Duodenal mucosa (tissue), 2 donors: Measurements from ENCODE around the gene AHI1.

Experiments
- H3K27ac ChIP-seq: one replicate; pipeline ENCODE4 v1.7.0; 2013; ENCODE audit warnings: low read depth, low read length
- H3K27me3 ChIP-seq, 2 donors: one replicate each; pipeline ENCODE4 v1.7.0; 2013; ENCODE audit warnings: low read length in 2 of 2, control low read depth in 1 of 2; ENCODE audit not compliant: insufficient read depth in 2 of 2, control insufficient read depth in 1 of 2
- H3K36me3 ChIP-seq, 2 donors: one replicate each; pipeline ENCODE4 v1.7.0; 2013; ENCODE audit warnings: low read length in 2 of 2, control low read depth in 1 of 2; ENCODE audit not compliant: insufficient read depth in 2 of 2, control insufficient read depth in 1 of 2
- H3K4me1 ChIP-seq, 2 donors: one replicate each; pipeline ENCODE4 v1.7.0; 2013; ENCODE audit warnings: low read length in 2 of 2, control low read depth in 1 of 2; ENCODE audit not compliant: insufficient read depth in 2 of 2, control insufficient read depth in 1 of 2
- H3K4me3 ChIP-seq, 2 donors: one replicate each; pipeline ENCODE4 v1.7.0; 2013; ENCODE audit warnings: low read length in 2 of 2, low read depth in 1 of 2
- H3K9ac ChIP-seq, 2 donors: one replicate each; pipeline ENCODE4 v1.7.0; 2013; ENCODE audit warnings: low read length in 2 of 2, low read depth in 1 of 2
- H3K9me3 ChIP-seq, 2 donors: one replicate each; pipeline ENCODE4 v1.7.0; 2013; ENCODE audit warnings: low read length in 2 of 2, control low read depth in 1 of 2; ENCODE audit not compliant: control insufficient read depth in 1 of 2

Gene AHI1

GRCh38 chr6:135261872-135262725 lies 235.4 kb downstream of the AHI1 start:
- no peak overlapping the region for H3K4me3 ChIP-seq
- no peak overlapping the region for H3K27ac ChIP-seq
- no peak overlapping the region for H3K9ac ChIP-seq
- peaks cover 6 to 10% of the 10 kb centered on the region in 2 donors for H3K4me1 ChIP-seq
- no peaks in the 10 kb centered on the region for H3K36me3 ChIP-seq
- H3K9me3 ChIP-seq, result no peaks in the 10 kb centered on the region
- no peaks in the 10 kb centered on the region for H3K27me3 ChIP-seq

GRCh38 chr6:135260612-135261011 lies 236.9 kb downstream of the AHI1 start:
- Histone ChIP-seq H3K27ac (no peak overlapping the region), H3K27me3 (no peaks in the 10 kb centered on the region), H3K9ac (no peak overlapping the region), H3K4me1 (peaks cover 0 to 11% of the 10 kb centered on the region in 2 donors), H3K36me3 (no peaks in the 10 kb centered on the region), H3K4me3 (no peak overlapping the region), H3K9me3 (no peaks in the 10 kb centered on the region)

GRCh38 chr6:135258970-135259369 lies 238.6 kb downstream of the AHI1 start:
- Histone ChIP-seq H3K9ac (no peak overlapping the region), H3K36me3 (no peaks in the 10 kb centered on the region), H3K4me1 (peaks cover 8 to 21% of the 10 kb centered on the region in 2 donors), H3K27me3 (no peaks in the 10 kb centered on the region), H3K9me3 (no peaks in the 10 kb centered on the region), H3K27ac (no peak overlapping the region), H3K4me3 (no peak overlapping the region)

DNA sequence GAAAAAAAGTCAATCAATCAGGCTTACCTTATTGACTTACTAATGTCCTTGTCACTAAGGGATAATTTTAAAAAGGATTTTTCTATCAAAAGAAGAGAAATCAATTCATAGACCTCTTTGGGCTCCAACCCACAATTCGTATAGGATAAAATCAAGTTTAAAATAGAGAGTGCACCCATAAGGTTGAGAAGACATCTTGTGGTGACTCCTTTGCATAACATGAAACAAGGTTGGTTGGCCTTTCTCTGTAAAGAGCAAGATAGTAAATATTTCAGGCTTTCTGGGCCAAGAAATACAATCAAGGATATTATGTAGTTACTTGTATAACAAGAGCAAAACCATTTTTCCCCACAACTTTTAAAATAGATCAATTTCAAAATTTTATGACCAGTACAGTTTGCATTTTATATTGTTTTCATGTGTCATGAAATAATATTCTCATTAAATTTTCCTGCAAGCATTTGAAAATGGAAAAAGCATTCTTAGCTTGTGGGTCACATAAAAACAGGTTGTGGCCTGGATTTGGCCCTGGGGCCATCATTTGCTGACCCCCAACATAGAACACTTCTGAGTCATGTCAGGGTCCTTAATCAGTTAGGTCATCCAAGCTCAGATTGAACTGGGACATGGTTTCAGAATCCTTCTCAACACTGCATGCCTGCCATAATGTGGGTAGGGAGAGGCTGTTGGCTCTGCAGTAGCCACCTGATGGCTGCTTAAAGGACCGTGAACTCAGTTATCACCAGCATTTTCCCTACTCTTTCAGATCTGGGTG lies 239.7 kb downstream of the AHI1 start:
- no peaks in the 10 kb centered on the region for H3K9me3 ChIP-seq

DNA sequence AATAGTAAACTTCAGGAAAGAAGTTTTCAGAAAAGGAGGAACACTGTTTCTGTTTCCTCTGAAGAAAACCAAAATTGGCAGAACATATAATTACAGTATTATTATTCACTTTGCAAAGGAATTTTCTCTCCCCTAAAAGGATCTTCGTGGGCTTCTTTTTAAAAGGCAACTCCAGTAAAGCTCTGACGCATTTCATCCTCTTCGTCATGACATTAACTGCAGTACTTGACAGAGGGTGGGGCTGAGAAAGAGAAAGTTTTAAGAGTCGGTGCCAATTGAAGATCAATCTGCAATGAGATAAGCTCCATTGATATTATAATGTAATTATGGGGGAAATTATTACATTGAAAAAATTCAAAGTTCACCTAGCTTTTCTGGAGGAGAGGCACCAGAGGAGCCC lies 240.7 kb downstream of the AHI1 start:
- H3K9ac ChIP-seq, result no peak overlapping the region
- H3K4me1 ChIP-seq, result peaks cover 13 to 28% of the 10 kb centered on the region in 2 donors
- no peaks in the 10 kb centered on the region for H3K36me3 ChIP-seq
- no peaks in the 10 kb centered on the region for H3K9me3 ChIP-seq
- no peak overlapping the region for H3K27ac ChIP-seq
- no peaks in the 10 kb centered on the region for H3K27me3 ChIP-seq
- H3K4me3 ChIP-seq, result no peak overlapping the region

More for the DNA sequence above, 239.7 kb downstream of the AHI1 start:
- no peak overlapping the region for H3K4me3 ChIP-seq
- H3K9ac ChIP-seq, result no peak overlapping the region
- no peaks in the 10 kb centered on the region for H3K27me3 ChIP-seq
- no peaks in the 10 kb centered on the region for H3K36me3 ChIP-seq
- no peak overlapping the region for H3K27ac ChIP-seq
- peaks cover 8 to 21% of the 10 kb centered on the region in 2 donors for H3K4me1 ChIP-seq

DNA sequence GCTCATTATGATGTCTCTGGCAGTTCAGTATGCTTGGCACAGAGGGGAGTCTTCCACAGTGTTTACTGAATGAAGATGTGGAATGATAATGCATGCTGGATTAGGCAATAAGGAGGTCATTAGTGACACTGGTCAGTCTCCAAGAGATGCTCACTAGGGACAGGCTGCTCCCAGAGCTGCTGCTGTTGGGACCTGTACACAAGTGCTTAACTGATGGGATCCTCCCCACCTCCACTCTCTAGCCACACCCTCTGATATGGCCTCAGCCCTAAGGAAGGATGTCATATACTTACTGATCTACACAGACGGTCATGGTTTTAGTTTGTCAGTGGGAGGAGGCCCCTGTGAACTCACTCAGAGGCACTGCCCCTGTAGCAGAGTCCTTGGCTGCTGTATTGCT lies 243.1 kb downstream of the AHI1 start:
- Histone ChIP-seq H3K4me1 (peaks cover 21 to 43% of the 10 kb centered on the region in 2 donors), H3K36me3 (no peaks in the 10 kb centered on the region), H3K27ac (no peak overlapping the region), H3K27me3 (no peaks in the 10 kb centered on the region), H3K9me3 (no peaks in the 10 kb centered on the region), H3K4me3 (no peak overlapping the region), H3K9ac (no peak overlapping the region)

DNA sequence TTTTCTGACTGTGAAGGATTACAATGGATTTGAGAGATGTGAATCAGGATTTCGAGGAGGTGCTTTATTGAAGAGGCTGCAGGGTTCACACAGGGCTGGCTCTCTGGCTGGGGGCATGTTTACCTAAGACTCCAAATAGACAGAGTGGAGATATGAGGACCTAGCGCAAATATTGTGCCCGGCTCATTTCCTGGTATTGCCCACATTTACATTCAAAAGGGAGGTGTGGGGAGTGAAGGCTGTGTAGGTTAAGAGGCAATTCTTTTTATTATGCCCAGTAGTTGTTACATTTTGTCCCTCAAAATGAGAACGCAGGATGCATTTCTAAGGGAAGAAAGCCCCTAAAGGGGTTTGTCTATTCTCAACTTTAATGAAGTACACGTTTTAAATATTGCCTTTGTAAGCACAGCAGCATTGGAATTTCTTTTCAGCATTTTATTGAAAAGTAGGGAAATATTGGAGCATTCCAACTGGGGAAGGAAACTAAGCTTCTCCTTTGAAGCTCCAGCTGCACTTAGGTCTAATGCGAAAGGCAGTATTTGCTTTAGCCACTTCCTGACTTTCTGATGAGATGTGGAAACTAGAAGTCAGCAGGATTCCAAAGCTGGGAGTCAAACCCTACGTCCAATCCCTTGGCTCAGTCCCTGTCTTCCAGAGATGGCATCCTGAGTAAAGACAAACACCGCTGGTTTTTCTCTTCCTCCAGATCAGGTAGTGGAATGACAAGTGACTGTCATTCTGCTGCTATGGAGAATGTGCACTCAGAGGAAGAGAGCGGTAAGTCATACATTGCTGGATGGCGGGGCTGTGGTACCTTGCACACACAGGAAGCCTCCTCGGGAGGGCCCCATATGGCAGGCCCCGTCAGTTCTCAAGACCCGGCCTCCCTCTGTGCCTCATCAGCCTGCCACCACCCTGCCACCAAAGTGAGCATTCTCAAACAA lies 245.8 kb downstream of the AHI1 start:
- Histone ChIP-seq H3K36me3 (no peaks in the 10 kb centered on the region), H3K9me3 (no peaks in the 10 kb centered on the region), H3K4me3 (peak overlapping the region in 1 of 2 donors; percentile 13), H3K27ac (no peak overlapping the region), H3K9ac (no peak overlapping the region), H3K4me1 (peaks cover 21 to 36% of the 10 kb centered on the region in 2 donors), H3K27me3 (no peaks in the 10 kb centered on the region)

GRCh38 chr6:135250751-135251497 lies 246.6 kb downstream of the AHI1 start:
- no peaks in the 10 kb centered on the region for H3K9me3 ChIP-seq
- H3K36me3 ChIP-seq, result no peaks in the 10 kb centered on the region
- H3K27me3 ChIP-seq, result no peaks in the 10 kb centered on the region
- peaks cover 21 to 32% of the 10 kb centered on the region in 2 donors for H3K4me1 ChIP-seq
- H3K4me3 ChIP-seq, result no peak overlapping the region
- H3K27ac ChIP-seq, result no peak overlapping the region
- no peak overlapping the region for H3K9ac ChIP-seq

GRCh38 chr6:135250234-135250633 lies 247.3 kb downstream of the AHI1 start:
- Histone ChIP-seq H3K9ac (no peak overlapping the region), H3K36me3 (no peaks in the 10 kb centered on the region), H3K9me3 (no peaks in the 10 kb centered on the region), H3K27me3 (no peaks in the 10 kb centered on the region), H3K27ac (no peak overlapping the region), H3K4me1 (peaks cover 21 to 32% of the 10 kb centered on the region in 2 donors), H3K4me3 (no peak overlapping the region)
